HepG2 (cell line): ENCODE measurements around the gene CMIP. TPM values are rescaled to one million over a fixed set of nuclear protein-coding genes. Genes with fewer than 3 reads are reported as not detected.

Experiments
- ATAC-seq: fragments of 200-7000 bp; cut with Tn5 transposase; 3 replicates; pipeline ENCODE4 v1.9.1; 2020; ENCODE audit warnings: mild to moderate bottlenecking, moderate library complexity
- BruUV-seq: library from RNA; stranded (reverse); fragments of 400-500 nt; replicated peaks from 2 replicates; lab custom pipeline; 2021; lab: Mats Ljungman, UMichigan
- CTCF ChIA-PET: fragments of 300-600 bp; formaldehyde crosslinking; extraction: SDS; loops from one replicate; lab custom pipeline; 2021; ENCODE audit warnings: low total read pairs, inconsistent platforms, low intra/inter-chr PET ratio; lab: Yijun Ruan, JAX
- POLR2A ChIA-PET: fragments of 350-600 bp; sonication (Branson Sonifier 250); formaldehyde crosslinking; loops from one replicate; lab custom pipeline; 2020; ENCODE audit warnings: antibody characterized with exemption, inconsistent platforms; lab: Yijun Ruan, JAX
- DNase-seq: peaks from one replicate; pipeline ENCODE4 v3.0.0-alpha.2; 2015; ENCODE audit warnings: low spot score
- FAIRE-seq: peaks from 3 replicates; lab custom pipeline; 2011; peaks lifted over from hg19 to GRCh38; lab: Jason Lieb, UNC
- H2AFZ ChIP-seq: one replicate; pipeline ENCODE4 v1.6.1; 2011; ENCODE audit warnings: low read length, inconsistent platforms
- H3K27ac ChIP-seq: fragments of 300-600 bp; 3 replicates; pipeline ENCODE4 v1.8.0; 2011; ENCODE audit warnings: mixed run types, mild to moderate bottlenecking, mixed read lengths, low read length, inconsistent platforms; ENCODE audit not compliant: insufficient read depth; ENCODE audit errors: extremely low read length
- H3K27me3 ChIP-seq, 2 experiments: fragments of 200-600 bp in 1 of 2; 2 replicates in 1 of 2; 3 replicates in 1 of 2; pipeline versions ENCODE4 v1.6.0 to v1.8.0; 2011; ENCODE audit warnings: low read length in 2 of 2, mild to moderate bottlenecking in 2 of 2, moderate library complexity in 2 of 2, inconsistent platforms in 1 of 2; ENCODE audit not compliant: insufficient read depth in 2 of 2, control insufficient read depth in 1 of 2
- H3K36me3 ChIP-seq, 2 experiments: fragments of 200-600 bp in 1 of 2; replicated peaks in 1 of 2; 2 replicates in 1 of 2; 3 replicates in 1 of 2; pipeline versions ENCODE4 v1.5.1 to v1.8.0; 2011; ENCODE audit warnings: low read length in 2 of 2, inconsistent platforms in 1 of 2; ENCODE audit not compliant: insufficient read depth in 2 of 2, control insufficient read depth in 1 of 2
- H3K4me1 ChIP-seq: 2 replicates; pipeline ENCODE4 v1.5.1; 2012; ENCODE audit warnings: low read length, inconsistent platforms; ENCODE audit not compliant: insufficient read depth
- H3K4me2 ChIP-seq: 2 replicates; pipeline ENCODE4 v1.6.0; 2011; ENCODE audit warnings: low read depth, low read length, inconsistent platforms
- H3K4me3 ChIP-seq, 3 experiments: fragments of 200-600 bp in 1 of 3; sonication (generic), shearing (Covaris generic) in 1 of 3; replicated peaks in 1 of 3; 2 replicates each; pipeline ENCODE4 v1.5.1; 2011 to 2016; ENCODE audit warnings: low read length in 3 of 3, inconsistent platforms in 2 of 3, low read depth in 2 of 3, mild to moderate bottlenecking in 2 of 3, control low read depth in 1 of 3, mixed read lengths in 1 of 3; ENCODE audit not compliant: insufficient read depth in 1 of 3
- H3K79me2 ChIP-seq: one replicate; pipeline ENCODE4 v1.6.1; 2011; ENCODE audit warnings: low read length, inconsistent platforms; ENCODE audit not compliant: insufficient read depth
- H3K9ac ChIP-seq: 2 replicates; pipeline ENCODE4 v1.6.0; 2011; ENCODE audit warnings: mild to moderate bottlenecking, low read depth, low read length, inconsistent platforms; ENCODE audit not compliant: insufficient read depth
- H3K9me3 ChIP-seq: 2 replicates; pipeline ENCODE4 v1.5.1; 2012; ENCODE audit warnings: mild to moderate bottlenecking, low read length
- H4K20me1 ChIP-seq: 2 replicates; pipeline ENCODE4 v1.6.0; 2011; ENCODE audit warnings: inconsistent platforms, mild to moderate bottlenecking, low read length, moderate library complexity; ENCODE audit not compliant: insufficient read depth
- AGO2 ChIP-seq: fragments of 200-400 bp; formaldehyde crosslinking; optimal IDR thresholded peaks from 2 replicates; pipeline ENCODE3; 2017; ENCODE audit warnings: mild to moderate bottlenecking, low read depth, low read length, moderate library complexity
- ARNT ChIP-seq: fragments of 450-650 bp; IDR thresholded peaks from 2 replicates; pipeline ENCODE4 v1.6.1; 2017
- IRF2 ChIP-seq: IDR thresholded peaks from 2 replicates; pipeline ENCODE4 v1.6.1; 2018; ENCODE audit warnings: missing genetic modification reagents, missing compliant biosample characterization
- MAFK ChIP-seq, 2 experiments: IDR thresholded peaks in 1 of 2; conservative IDR thresholded peaks in 1 of 2; 2 replicates each; pipeline ENCODE4 v1.6.1; 2011; ENCODE audit warnings: improper control_type of control experiment in 2 of 2, low read length in 2 of 2
- ZNF367 ChIP-seq: sonication (generic); formaldehyde crosslinking; IDR thresholded peaks from 2 replicates; pipeline ENCODE4 v1.4.0; 2020; ENCODE audit warnings: missing genetic modification reagents, borderline replicate concordance
- ZNF572 ChIP-seq: sonication (generic); formaldehyde crosslinking; IDR thresholded peaks from 2 replicates; pipeline ENCODE4 v1.5.1; 2020; ENCODE audit warnings: mild to moderate bottlenecking, missing genetic modification reagents
- WGBS: methylation state at CpG from one replicate; pipeline ENCODE4 v1.1.6; 2017; ENCODE audit warnings: low lambda C conversion rate; 5-methylcytosine and 5-hydroxymethylcytosine counted together
- in situ Hi-C: cut with HindIII; loops from 2 replicates; pipeline ENCODE4 v1.10.0; 2017; ENCODE audit warnings: low pct_unique_long_range_greater_than_20kb; ENCODE audit not compliant: extremely low pct_ligation_motif_present
- intact Hi-C: fragments of 100-400 bp; cut with micrococcal nuclease; formaldehyde crosslinking; loops from one replicate; pipeline ENCODE4 v1.10.0; 2022; ENCODE audit not compliant: unreplicated experiment
- polyA plus RNA-seq, 8 experiments: library from polyadenylated mRNA; depleted of rRNA in 3 of 8; stranded (reverse) in 7 of 8; unstranded in 1 of 8; fragments of >200 nt; fragmentation: Illumina TruSeq in 4 of 8; extraction: Trizol in 4 of 8; gene quantifications; 2 replicates each; pipeline versions ENCODE4 v1.2.1 to v1.2.3, GENCODE V29; 2011 to 2016; ENCODE audit warnings: low read depth in 4 of 8, missing spikeins in 1 of 8, mixed read lengths in 1 of 8; ENCODE audit not compliant: insufficient read depth in 1 of 8
- total RNA-seq, 5 experiments: library from RNA; depleted of rRNA; stranded (reverse); fragments of >200 nt; fragmentation: Illumina TruSeq; extraction: Trizol; gene quantifications; 2 replicates each; pipeline ENCODE4 v1.2.3, GENCODE V29; 2016; ENCODE audit warnings: low read depth in 1 of 5
- TF ChIP-seq, protein P1 (sequence below): sonication (generic); formaldehyde crosslinking; IDR thresholded peaks from 2 replicates; pipeline ENCODE4 v1.4.0; 2020; ENCODE audit warnings: missing genetic modification reagents

The CMIP gene
- total and polyA plus RNA-seq, 2 of the 13 experiments (the other 11 are each of a cell fraction or from before 2014, with no cell fraction given): 10.9 to 18.1 TPM

GRCh38 chr16:81703177-81704155, 258.9 kb downstream of the CMIP start (continued):
- TF ChIP-seq, protein P1, sequence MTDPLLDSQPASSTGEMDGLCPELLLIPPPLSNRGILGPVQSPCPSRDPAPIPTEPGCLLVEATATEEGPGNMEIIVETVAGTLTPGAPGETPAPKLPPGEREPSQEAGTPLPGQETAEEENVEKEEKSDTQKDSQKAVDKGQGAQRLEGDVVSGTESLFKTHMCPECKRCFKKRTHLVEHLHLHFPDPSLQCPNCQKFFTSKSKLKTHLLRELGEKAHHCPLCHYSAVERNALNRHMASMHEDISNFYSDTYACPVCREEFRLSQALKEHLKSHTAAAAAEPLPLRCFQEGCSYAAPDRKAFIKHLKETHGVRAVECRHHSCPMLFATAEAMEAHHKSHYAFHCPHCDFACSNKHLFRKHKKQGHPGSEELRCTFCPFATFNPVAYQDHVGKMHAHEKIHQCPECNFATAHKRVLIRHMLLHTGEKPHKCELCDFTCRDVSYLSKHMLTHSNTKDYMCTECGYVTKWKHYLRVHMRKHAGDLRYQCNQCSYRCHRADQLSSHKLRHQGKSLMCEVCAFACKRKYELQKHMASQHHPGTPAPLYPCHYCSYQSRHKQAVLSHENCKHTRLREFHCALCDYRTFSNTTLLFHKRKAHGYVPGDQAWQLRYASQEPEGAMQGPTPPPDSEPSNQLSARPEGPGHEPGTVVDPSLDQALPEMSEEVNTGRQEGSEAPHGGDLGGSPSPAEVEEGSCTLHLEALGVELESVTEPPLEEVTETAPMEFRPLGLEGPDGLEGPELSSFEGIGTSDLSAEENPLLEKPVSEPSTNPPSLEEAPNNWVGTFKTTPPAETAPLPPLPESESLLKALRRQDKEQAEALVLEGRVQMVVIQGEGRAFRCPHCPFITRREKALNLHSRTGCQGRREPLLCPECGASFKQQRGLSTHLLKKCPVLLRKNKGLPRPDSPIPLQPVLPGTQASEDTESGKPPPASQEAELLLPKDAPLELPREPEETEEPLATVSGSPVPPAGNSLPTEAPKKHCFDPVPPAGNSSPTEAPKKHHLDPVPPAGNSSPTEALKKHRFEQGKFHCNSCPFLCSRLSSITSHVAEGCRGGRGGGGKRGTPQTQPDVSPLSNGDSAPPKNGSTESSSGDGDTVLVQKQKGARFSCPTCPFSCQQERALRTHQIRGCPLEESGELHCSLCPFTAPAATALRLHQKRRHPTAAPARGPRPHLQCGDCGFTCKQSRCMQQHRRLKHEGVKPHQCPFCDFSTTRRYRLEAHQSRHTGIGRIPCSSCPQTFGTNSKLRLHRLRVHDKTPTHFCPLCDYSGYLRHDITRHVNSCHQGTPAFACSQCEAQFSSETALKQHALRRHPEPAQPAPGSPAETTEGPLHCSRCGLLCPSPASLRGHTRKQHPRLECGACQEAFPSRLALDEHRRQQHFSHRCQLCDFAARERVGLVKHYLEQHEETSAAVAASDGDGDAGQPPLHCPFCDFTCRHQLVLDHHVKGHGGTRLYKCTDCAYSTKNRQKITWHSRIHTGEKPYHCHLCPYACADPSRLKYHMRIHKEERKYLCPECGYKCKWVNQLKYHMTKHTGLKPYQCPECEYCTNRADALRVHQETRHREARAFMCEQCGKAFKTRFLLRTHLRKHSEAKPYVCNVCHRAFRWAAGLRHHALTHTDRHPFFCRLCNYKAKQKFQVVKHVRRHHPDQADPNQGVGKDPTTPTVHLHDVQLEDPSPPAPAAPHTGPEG: no peak
- no peak for TF ChIP-seq IRF2 (CRISPR knock-in tag)
- peak; percentile 65 to 73; a peak in 3 of 4 replicates for TF ChIP-seq MAFK (conservative IDR thresholded peaks at IDR 0.05 in 1 of 2, IDR thresholded peaks at IDR 0.05 in 1 of 2; ENCODE audit: low read length in 2 of 2)
- no peak for TF ChIP-seq ZNF367 (CRISPR knock-in tag)
- no peak for TF ChIP-seq ZNF572 (CRISPR knock-in tag)
- TF ChIP-seq, all 625 proteins: peak for 7

GRCh38 chr16:81705261-81705660, 260.7 kb downstream of the CMIP start:
- no peaks in the 10 kb centered on the region; the same call in 1 of the 2 replicates for H4K20me1 ChIP-seq
- POLR2A ChIA-PET: no interaction called here
- no peaks in the 10 kb centered on the region for H3K4me1 ChIP-seq
- 97% methylated on average over 13 of the region's 13 CpGs for WGBS
- intact Hi-C loops: no loop called here
- H3K9me3 ChIP-seq: no peaks in the 10 kb centered on the region
- FAIRE-seq: no peak
- no peak overlapping the region for H3K4me2 ChIP-seq
- no peak for ATAC-seq
- in situ Hi-C loops: no loop called here
- DNase-seq: no peak
- no peak overlapping the region for H3K4me3 ChIP-seq
- H3K79me2 ChIP-seq: no peaks in the 10 kb centered on the region
- peaks cover 63 to 82% of the 10 kb centered on the region in 2 experiments for H3K36me3 ChIP-seq
- H3K27ac ChIP-seq: no peak overlapping the region
- TF ChIP-seq AGO2 (peak; percentile 65), ARNT (no peak)
- H3K27me3 ChIP-seq: no peaks in the 10 kb centered on the region
- no peak overlapping the region for H2AFZ ChIP-seq
- CTCF ChIA-PET: no interaction called here
- no peak overlapping the region for H3K9ac ChIP-seq
- no TSS peak for BruUV-seq
